ENCODE measurements around the gene CHEK2.
A peak's percentile ranks its signal among the peaks of the same experiment; 100 is the strongest.

Gene CHEK2

DNA sequence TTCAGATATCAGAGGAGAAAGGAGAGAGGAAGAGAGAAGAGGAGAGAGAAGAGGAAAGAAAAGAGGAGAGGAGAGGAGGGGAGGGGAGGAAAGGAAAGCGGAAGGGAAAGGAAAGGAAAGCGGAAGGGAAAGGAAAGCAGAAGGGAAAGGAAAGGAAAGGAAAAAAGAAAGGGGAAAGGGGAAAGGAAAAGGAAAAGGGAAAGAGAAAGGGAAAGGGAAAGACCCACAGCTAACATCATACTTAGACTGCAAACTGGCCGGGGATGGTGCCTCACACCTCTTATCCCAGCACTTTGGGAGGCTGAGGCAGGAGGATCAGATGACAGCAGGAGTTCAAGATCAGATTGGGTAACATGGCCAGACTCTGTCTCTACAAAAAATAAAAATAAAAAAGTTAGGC, 11.4 kb downstream of the CHEK2 start:
- ChIA-PET POLR2A (ENCODE audit: low non-redundant PET) (no interaction called here), CTCF (interaction anchor here (0.6 to 0.7 kb wide), 2 partner anchors 55 to 690 kb away, joined by 3 to 7 read pairs; no protein-coding TSS in a partner anchor)
- TF ChIP-seq, protein P1, sequence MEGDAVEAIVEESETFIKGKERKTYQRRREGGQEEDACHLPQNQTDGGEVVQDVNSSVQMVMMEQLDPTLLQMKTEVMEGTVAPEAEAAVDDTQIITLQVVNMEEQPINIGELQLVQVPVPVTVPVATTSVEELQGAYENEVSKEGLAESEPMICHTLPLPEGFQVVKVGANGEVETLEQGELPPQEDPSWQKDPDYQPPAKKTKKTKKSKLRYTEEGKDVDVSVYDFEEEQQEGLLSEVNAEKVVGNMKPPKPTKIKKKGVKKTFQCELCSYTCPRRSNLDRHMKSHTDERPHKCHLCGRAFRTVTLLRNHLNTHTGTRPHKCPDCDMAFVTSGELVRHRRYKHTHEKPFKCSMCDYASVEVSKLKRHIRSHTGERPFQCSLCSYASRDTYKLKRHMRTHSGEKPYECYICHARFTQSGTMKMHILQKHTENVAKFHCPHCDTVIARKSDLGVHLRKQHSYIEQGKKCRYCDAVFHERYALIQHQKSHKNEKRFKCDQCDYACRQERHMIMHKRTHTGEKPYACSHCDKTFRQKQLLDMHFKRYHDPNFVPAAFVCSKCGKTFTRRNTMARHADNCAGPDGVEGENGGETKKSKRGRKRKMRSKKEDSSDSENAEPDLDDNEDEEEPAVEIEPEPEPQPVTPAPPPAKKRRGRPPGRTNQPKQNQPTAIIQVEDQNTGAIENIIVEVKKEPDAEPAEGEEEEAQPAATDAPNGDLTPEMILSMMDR (conservative IDR thresholded peaks at IDR 0.05; ENCODE audit: low read depth): no peak
- DNase-seq (ENCODE audit: low spot score): no peak
- H3K27ac ChIP-seq: peak overlapping the region; percentile 58

DNA sequence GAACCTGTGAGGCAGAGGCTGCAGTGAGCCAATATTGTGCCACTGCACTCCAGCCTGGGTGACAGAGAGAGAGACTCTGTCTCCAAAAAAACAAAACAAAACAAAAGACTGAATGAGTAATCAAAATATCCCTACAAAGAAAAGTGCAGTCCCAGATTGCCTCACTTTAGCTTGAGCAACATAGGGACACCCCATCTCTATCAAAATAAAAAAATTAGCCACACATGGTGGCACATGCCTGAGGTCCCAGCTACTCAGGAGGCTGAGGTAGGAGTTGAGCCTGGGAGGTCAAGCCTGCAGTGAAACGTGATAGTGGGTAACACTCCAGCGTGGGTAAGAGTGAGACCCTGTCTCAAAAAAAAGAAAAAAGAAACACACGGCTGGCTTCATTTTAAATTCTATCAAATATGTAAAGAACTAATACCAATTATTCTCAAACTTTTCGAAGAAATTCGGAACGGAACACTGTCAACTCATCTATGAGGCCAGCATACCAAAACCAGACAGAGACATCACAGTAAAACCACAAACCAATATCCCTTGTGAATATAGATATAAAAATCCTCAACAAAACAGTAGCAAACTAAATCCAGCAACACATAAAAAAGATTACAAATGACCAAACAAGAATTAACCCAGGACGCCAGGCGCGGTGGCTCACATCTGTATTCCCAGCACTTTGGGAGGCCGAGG, 12.9 kb downstream of the CHEK2 start:
- peak overlapping the region; percentile 58; the same call in 1 of the 2 replicates for H3K27ac ChIP-seq
- TF ChIP-seq, protein P1 (conservative IDR thresholded peaks at IDR 0.05; ENCODE audit: low read depth): no peak
- ChIA-PET POLR2A (ENCODE audit: low non-redundant PET) (no interaction called here), CTCF (no interaction called here)
- no peak for DNase-seq (ENCODE audit: low spot score)

DNA sequence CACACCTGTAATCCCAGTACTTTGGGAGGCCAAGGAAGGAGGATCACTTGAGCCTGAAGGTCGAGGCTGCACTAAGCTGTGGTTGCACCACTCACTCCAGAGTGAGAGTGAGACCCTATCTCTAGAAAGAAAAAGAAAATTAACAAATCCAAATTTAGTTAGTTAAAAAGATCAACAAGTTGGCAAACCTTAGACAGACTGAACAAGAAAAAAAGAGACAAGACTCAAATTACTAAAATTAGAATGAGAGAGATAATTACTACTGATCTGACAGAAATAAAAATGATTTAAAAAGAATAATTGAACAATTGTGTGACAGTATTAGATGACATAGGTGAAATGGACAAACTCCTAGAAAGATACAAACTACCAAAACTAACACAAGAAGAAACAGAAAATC, 13.6 kb downstream of the CHEK2 start:
- ChIA-PET POLR2A (ENCODE audit: low non-redundant PET) (no interaction called here), CTCF (no interaction called here)
- TF ChIP-seq, protein P1 (conservative IDR thresholded peaks at IDR 0.05; ENCODE audit: low read depth): no peak
- H3K27ac ChIP-seq: no peak overlapping the region
- no peak for DNase-seq (ENCODE audit: low spot score)

DNA sequence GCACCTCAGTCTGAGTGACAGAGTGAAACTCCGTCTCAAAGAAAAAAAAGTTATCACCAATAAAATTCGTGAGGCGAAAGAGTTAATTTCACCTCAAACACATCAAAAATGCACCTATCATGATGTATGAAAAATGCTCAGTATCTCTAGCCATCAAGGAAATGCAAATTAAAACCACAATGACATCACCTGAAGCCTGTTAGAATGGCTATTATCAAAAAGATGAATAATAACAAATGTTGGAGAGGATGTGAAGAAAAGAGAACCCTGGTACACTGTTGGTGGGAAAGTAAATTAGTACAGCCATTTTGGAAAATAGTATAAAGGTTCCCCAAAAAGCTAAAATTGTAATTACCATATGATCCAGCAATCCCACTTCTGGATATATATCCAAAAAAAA, 23.6 kb downstream of the CHEK2 start:
- ChIA-PET POLR2A (ENCODE audit: low non-redundant PET) (no interaction called here), CTCF (no interaction called here)
- H3K27ac ChIP-seq: no peak overlapping the region
- TF ChIP-seq, protein P1 (conservative IDR thresholded peaks at IDR 0.05; ENCODE audit: low read depth): no peak
- no peak for DNase-seq (ENCODE audit: low spot score)

DNA sequence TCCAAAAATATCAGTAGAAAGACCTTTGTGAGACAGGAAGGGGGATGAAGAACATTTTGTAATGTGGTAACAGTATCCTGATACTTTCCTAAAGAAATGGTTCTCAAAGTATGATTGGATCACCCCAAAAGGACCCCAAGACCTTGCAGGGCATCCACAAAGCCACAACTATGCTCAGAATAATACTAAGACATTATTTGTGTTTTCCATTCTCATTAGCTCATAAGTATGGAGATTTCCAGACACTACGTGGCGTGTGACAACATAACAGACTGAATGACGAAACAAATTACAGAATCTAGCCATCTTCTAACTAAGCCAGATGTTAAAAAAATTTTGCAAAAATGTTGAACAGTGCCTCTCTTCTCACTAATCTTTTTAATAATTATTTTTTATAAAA, 24.9 kb downstream of the CHEK2 start:
- CTCF ChIA-PET: no interaction called here
- no peak for DNase-seq (ENCODE audit: low spot score)
- H3K27ac ChIP-seq: no peak overlapping the region
- TF ChIP-seq, protein P1 (conservative IDR thresholded peaks at IDR 0.05; ENCODE audit: low read depth): no peak
- POLR2A ChIA-PET (ENCODE audit: low non-redundant PET): no interaction called here

DNA sequence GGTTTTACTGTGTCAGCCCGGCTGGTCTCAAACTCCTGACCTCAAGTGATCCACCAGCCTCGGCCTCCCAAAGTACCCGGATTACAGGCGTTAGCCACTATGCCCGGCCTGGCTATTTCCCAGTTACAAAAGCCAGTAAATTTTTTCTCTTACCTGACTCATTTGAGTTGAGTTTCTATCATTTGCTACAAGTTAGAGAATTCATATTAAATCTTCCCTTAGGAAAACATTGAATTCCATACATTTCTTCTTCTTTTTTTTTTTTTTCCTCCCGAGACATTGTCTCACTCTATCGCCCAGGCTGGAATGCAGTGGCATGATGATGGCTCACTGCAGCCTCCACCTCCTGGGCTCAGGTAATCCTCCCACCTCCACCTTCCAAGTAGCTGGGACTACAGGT, 26.0 kb downstream of the CHEK2 start:
- H3K27ac ChIP-seq: no peak overlapping the region
- CTCF ChIA-PET: no interaction called here
- DNase-seq (ENCODE audit: low spot score): no peak
- POLR2A ChIA-PET (ENCODE audit: low non-redundant PET): no interaction called here
- TF ChIP-seq, protein P1 (conservative IDR thresholded peaks at IDR 0.05; ENCODE audit: low read depth): no peak

Measured in RWPE1 (cell line).